Panc1 (cell line): ENCODE results near the gene VN1R5. TPM values are rescaled to one million over a fixed set of nuclear protein-coding genes. Genes with fewer than 3 reads are reported as not detected.

ENCODE experiments used
- ATAC-seq: fragments of 200-7000 bp; cut with Tn5 transposase; 2 replicates; pipeline ENCODE4 v1.9.1; 2020; ENCODE audit warnings: mild to moderate bottlenecking, moderate library complexity
- BruUV-seq: library from RNA; stranded (reverse); fragments of 400-500 nt; replicated peaks from 2 replicates; lab custom pipeline; 2021; lab: Mats Ljungman, UMichigan
- CTCF ChIA-PET: fragments of 300-600 bp; sonication (Branson Sonifier 250); formaldehyde crosslinking; loops from one replicate; lab custom pipeline; 2022; ENCODE audit warnings: antibody characterized with exemption; lab: Charles Lee
- POLR2A ChIA-PET: fragments of 300-600 bp; sonication (Branson Sonifier 250); formaldehyde crosslinking; loops from one replicate; lab custom pipeline; 2022; ENCODE audit warnings: antibody characterized with exemption; lab: Charles Lee
- DNase-seq: peaks from one replicate; pipeline ENCODE4 v3.0.0-alpha.2; 2010; ENCODE audit warnings: low read depth, low spot score
- H3K27ac ChIP-seq: 2 replicates; pipeline ENCODE4 v1.5.1; 2011; ENCODE audit warnings: mild to moderate bottlenecking, low read length, inconsistent platforms
- H3K27me3 ChIP-seq: fragments of 200-500 bp; sonication (Bioruptor generic); 2 replicates; pipeline ENCODE4 v1.6.0; 2014; ENCODE audit warnings: low read length, inconsistent platforms; ENCODE audit not compliant: control insufficient read depth, insufficient read depth
- H3K36me3 ChIP-seq: fragments of 200-500 bp; sonication (Bioruptor generic); 2 replicates; pipeline ENCODE4 v1.5.1; 2014; ENCODE audit warnings: inconsistent platforms, mild to moderate bottlenecking, low read length, moderate library complexity; ENCODE audit not compliant: control insufficient read depth, insufficient read depth
- H3K4me1 ChIP-seq: 2 replicates; pipeline ENCODE4 v1.5.1; 2011; ENCODE audit warnings: inconsistent platforms, mild to moderate bottlenecking, low read length, moderate library complexity; ENCODE audit not compliant: control insufficient read depth, insufficient read depth
- H3K4me3 ChIP-seq, 2 experiments: 2 replicates each; pipeline ENCODE4 v1.5.1; 2011 to 2012; ENCODE audit warnings: low read depth in 2 of 2, low read length in 2 of 2, mild to moderate bottlenecking in 2 of 2, inconsistent platforms in 1 of 2, moderate library complexity in 1 of 2
- H3K9me3 ChIP-seq: fragments of 200-500 bp; sonication (Bioruptor generic); 2 replicates; pipeline ENCODE4 v1.5.1; 2014; ENCODE audit warnings: low read depth, mild to moderate bottlenecking, inconsistent platforms, low read length, moderate library complexity; ENCODE audit not compliant: control insufficient read depth, insufficient read depth
- POLR2AphosphoS5 ChIP-seq: IDR thresholded peaks from 2 replicates; pipeline ENCODE4 v1.6.1; 2012; ENCODE audit warnings: mild to moderate bottlenecking, low read depth, low read length, moderate library complexity
- SIN3A ChIP-seq: IDR thresholded peaks from 2 replicates; pipeline ENCODE4 v1.6.1; 2012; ENCODE audit warnings: low read depth, mild to moderate bottlenecking, low read length, moderate library complexity, borderline replicate concordance; ENCODE audit not compliant: insufficient read depth
- TCF7L2 ChIP-seq: IDR thresholded peaks from 2 replicates; pipeline ENCODE4 v1.6.1; 2011; ENCODE audit warnings: mild to moderate bottlenecking, low read depth, low read length, inconsistent platforms
- in situ Hi-C: cut with HindIII; loops from 2 replicates; pipeline ENCODE4 v1.10.0; 2016; ENCODE audit warnings: low sequenced_read_pairs, low pct_unique_long_range_greater_than_20kb
- intact Hi-C: fragments of 100-400 bp; cut with micrococcal nuclease; formaldehyde crosslinking; loops from one replicate; pipeline ENCODE4 v1.10.0; 2022; ENCODE audit not compliant: unreplicated experiment
- total RNA-seq: library from RNA; stranded (reverse); gene quantifications from one replicate; pipeline ENCODE4 v1.2.1, GENCODE V29; 2021; ENCODE audit not compliant: unreplicated experiment
- TF ChIP-seq, protein P1 (sequence below), 2 experiments: IDR thresholded peaks; 2 replicates each; pipeline ENCODE4 v1.6.1; 2011 to 2012; ENCODE audit warnings: low read depth in 2 of 2, control low read depth in 1 of 2, low read length in 1 of 2, mild to moderate bottlenecking in 1 of 2, moderate library complexity in 1 of 2; ENCODE audit not compliant: insufficient read depth in 1 of 2
- TF ChIP-seq, protein P2 (sequence below): fragments of 450-650 bp; IDR thresholded peaks from 2 replicates; pipeline ENCODE4 v1.5.1; 2017; ENCODE audit warnings: mild to moderate bottlenecking

The VN1R5 gene
- total RNA-seq, 1 experiment from 2014 or later: not detected

DNA sequence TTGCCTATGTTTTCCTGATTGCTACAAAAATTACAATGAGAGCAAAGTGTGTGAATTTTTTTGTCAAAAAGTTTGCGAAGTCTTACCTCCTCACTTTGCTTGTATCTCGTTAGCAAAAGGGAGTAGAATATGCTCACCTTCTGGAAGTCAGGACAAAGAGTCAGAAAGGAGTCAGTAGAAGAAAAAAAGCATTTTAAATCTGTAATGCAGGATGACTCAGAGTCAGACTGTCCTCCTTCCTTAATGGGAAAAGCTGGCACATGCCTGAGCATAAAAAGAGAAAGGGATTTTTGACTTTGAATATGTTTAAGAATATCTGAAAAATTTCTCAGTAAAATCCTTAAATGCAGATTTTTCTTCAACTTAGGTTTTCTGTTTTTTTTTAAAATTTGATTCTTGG is 14.2 kb upstream of the VN1R5 start:
- CTCF ChIA-PET: no interaction called here
- no peak for TF ChIP-seq POLR2AphosphoS5
- TF ChIP-seq, protein P1, sequence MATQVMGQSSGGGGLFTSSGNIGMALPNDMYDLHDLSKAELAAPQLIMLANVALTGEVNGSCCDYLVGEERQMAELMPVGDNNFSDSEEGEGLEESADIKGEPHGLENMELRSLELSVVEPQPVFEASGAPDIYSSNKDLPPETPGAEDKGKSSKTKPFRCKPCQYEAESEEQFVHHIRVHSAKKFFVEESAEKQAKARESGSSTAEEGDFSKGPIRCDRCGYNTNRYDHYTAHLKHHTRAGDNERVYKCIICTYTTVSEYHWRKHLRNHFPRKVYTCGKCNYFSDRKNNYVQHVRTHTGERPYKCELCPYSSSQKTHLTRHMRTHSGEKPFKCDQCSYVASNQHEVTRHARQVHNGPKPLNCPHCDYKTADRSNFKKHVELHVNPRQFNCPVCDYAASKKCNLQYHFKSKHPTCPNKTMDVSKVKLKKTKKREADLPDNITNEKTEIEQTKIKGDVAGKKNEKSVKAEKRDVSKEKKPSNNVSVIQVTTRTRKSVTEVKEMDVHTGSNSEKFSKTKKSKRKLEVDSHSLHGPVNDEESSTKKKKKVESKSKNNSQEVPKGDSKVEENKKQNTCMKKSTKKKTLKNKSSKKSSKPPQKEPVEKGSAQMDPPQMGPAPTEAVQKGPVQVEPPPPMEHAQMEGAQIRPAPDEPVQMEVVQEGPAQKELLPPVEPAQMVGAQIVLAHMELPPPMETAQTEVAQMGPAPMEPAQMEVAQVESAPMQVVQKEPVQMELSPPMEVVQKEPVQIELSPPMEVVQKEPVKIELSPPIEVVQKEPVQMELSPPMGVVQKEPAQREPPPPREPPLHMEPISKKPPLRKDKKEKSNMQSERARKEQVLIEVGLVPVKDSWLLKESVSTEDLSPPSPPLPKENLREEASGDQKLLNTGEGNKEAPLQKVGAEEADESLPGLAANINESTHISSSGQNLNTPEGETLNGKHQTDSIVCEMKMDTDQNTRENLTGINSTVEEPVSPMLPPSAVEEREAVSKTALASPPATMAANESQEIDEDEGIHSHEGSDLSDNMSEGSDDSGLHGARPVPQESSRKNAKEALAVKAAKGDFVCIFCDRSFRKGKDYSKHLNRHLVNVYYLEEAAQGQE (IDR thresholded peaks at IDR 0.05; ENCODE audit: insufficient read depth in 1 of 2, low read depth in 2 of 2, low read length in 1 of 2): no peak
- TF ChIP-seq, protein P2, sequence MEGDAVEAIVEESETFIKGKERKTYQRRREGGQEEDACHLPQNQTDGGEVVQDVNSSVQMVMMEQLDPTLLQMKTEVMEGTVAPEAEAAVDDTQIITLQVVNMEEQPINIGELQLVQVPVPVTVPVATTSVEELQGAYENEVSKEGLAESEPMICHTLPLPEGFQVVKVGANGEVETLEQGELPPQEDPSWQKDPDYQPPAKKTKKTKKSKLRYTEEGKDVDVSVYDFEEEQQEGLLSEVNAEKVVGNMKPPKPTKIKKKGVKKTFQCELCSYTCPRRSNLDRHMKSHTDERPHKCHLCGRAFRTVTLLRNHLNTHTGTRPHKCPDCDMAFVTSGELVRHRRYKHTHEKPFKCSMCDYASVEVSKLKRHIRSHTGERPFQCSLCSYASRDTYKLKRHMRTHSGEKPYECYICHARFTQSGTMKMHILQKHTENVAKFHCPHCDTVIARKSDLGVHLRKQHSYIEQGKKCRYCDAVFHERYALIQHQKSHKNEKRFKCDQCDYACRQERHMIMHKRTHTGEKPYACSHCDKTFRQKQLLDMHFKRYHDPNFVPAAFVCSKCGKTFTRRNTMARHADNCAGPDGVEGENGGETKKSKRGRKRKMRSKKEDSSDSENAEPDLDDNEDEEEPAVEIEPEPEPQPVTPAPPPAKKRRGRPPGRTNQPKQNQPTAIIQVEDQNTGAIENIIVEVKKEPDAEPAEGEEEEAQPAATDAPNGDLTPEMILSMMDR: no peak
- TF ChIP-seq SIN3A: no peak
- no peak for TF ChIP-seq TCF7L2
- no peaks in the 10 kb centered on the region for H3K9me3 ChIP-seq
- ATAC-seq (no peak), DNase-seq (no peak)
- H3K27me3 ChIP-seq: no peaks in the 10 kb centered on the region; the same call in 1 of the 2 replicates
- POLR2A ChIA-PET: no interaction called here
- no peak overlapping the region for H3K4me3 ChIP-seq
- H3K4me1 ChIP-seq: no peaks in the 10 kb centered on the region
- in situ Hi-C loops: no loop called here
- H3K36me3 ChIP-seq: no peaks in the 10 kb centered on the region
- intact Hi-C loops: no loop called here
- H3K27ac ChIP-seq: no peak overlapping the region
- no TSS peak for BruUV-seq

DNA sequence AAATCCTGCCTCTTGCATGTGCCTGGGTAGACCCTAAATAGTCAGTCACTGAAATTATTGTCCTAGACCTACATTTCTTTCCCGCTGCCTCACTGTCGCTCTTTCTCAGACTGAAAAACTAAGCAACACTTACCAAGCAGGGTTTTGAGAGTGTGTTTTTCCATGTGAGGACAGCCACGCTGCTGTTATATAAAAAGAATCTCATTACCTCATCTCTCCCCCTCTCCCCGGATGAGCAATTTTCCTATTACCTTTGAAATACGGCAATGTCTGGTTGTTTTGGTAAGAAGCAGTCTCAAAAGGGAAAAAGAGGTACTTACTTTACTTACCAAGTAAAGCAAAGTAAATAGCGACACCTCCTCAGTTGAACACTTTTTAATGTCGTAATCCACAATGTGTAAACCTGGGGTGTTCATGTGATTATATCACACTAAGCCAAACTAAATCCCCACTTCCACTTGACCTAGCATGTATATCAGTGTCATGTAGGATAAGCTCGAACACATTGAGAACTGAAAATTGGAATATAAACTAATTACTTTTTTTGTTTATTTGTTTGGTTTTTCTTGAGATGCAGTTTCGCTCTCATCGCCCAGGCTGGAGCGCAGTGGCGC is 12.2 kb upstream of the VN1R5 start:
- Histone ChIP-seq H3K9me3 (no peaks in the 10 kb centered on the region), H3K27me3 (no peaks in the 10 kb centered on the region), H3K27ac (no peak overlapping the region), H3K4me1 (no peaks in the 10 kb centered on the region), H3K36me3 (no peaks in the 10 kb centered on the region), H3K4me3 (no peak overlapping the region)
- no TSS peak for BruUV-seq
- ATAC-seq (no peak), DNase-seq (no peak)
- TF ChIP-seq SIN3A (no peak), POLR2AphosphoS5 (no peak), TCF7L2 (no peak)
- TF ChIP-seq, protein P2: no peak
- TF ChIP-seq, protein P1 (IDR thresholded peaks at IDR 0.05; ENCODE audit: insufficient read depth in 1 of 2, low read depth in 2 of 2, low read length in 1 of 2): no peak
- POLR2A ChIA-PET: no interaction called here
- intact Hi-C loops: no loop called here
- in situ Hi-C loops: no loop called here
- CTCF ChIA-PET: no interaction called here
